Medulla oblongata (tissue), 1 donor: ENCODE results near the gene NGLY1.

Experiments
- DNase-seq: peaks from one replicate; pipeline ENCODE4 v3.0.0-alpha.2; 2015; ENCODE audit errors: extremely low spot score

Gene NGLY1

DNA sequence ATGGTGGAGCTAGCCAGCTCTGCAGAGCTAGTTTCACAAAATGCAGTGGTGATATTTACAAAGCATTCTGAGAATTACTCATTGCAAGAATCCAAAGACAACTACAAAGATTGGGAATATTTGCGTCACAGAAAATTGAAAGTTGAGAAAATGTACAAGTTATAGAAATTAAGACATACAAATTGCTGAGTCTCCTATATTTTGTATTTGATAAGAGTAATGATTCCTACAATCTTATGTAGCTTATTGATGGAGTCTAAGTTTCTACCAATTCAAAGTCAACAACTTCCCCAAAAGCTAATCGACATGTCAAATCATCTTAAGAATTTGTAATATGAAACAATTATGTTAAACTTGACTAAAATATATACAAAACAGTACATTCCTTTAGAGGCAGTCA, 72.2 kb downstream of the NGLY1 start:
- no peak for DNase-seq

DNA sequence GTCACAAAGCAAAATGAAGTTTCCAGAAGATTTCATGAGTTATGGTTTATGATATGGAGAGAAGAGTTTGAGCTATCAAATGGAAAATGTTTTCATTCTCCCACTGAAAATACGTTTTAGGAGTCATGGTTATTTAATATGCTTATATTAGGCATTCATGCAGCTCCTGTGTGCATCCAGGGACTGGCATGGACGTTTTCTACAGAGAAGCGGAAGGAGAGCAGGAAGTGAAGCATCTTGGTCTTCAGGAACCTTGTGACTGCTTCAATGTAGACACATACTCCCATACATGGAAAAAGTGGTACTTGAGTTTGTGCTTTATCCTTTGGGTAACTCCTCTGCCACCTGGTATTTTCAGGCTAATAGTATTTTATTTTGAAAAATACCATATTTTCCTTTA, 75.2 kb downstream of the NGLY1 start:
- DNase-seq: no peak

DNA sequence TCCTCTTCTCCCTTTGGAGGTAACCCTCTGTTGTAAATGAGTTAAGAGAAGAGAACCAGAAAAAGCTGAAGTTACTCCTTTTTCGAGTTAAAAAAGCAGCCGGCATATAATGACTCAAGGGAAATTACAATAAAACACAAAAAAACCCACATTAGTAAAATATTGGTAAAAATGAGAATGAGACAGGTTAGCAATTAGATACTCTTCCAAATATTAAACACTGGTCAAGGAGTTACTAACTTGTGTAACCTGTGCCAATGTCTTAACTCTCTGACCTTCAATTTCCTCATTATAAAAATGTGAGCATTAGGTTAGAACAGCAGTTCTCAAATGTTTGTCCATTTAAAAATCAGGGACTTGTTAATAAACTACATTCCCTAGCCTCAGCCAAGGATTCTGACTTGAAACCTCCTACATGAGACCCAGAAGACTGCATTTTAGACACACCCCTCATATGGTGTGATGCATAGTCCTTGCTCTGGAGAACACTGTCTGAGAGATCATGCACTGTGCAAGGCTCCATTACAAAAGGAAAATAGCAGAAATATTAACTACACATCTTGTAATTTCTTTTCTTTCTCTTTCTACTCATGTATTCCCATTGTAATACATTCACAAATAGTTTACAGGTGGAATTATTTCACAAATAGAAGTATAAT, 75.8 kb downstream of the NGLY1 start:
- no peak for DNase-seq

DNA sequence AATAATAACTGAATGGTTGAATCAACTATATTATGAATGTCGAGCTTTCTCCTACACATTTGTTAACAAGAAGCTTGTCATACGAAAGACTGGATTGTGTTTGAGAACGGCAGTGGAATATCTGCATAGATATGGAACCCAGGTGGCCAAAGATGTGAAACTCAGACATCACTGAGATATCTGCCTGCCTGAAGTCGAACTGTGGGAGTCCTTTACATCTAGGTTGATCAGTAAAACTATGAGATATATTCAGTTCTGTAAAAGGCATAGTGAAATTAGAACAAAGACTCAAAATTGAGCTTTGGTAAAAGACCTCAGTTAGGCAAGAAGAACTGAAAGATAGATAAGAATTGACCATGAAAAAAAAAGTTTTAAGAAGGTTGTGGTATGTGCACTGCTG, 77.0 kb downstream of the NGLY1 start:
- DNase-seq: no peak

DNA sequence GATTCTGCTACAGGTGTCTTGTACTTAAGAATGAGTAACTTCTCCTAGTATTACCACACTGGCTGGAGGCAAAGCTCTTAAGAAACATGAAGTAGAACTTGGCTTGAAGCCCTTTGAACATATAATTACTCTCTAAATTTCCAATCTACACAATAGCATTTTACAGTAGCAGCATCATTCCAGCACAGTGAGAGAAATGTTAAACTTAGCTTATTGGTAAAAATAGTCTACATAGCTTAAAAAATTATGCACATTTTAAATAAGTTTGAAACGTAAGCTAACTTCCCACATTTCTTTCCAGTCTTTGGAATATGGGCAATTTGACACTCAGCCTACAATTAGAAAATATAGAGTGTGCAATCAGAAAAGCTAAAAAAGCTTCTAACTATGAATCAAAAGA, 85.7 kb downstream of the NGLY1 start:
- DNase-seq: no peak

DNA sequence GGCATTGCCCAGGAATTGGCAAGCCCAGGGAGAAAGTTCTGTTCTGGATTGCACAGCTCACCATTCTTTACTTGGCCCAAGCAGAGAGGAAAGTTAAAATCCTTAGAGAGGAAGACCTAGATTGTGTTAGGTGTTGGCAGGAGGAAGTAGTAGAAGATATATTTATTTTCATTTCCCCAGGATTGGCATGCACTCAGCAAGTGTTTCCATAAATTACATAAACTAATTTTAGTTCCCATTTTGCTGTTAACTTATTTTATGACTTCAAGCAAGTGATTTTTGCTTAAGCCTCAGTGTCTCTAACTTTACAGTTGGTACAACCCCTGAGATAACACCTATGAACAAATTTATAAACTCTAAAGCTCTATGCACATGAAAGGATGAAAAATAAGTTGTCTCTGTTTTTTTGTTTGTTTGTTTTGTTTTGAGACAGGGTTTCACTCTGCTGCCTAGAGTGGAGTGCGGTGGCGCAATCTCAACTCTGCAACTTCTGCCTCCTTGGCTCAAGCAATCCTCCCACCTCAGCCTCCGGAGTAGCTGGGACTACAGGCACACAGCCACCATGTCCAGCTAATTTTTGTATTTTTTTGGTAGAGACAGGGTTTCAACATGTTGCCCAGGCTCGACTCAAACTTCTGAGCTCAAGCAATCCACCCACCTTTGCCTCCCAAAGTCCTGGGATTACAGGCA, 87.4 kb downstream of the NGLY1 start:
- no peak for DNase-seq

DNA sequence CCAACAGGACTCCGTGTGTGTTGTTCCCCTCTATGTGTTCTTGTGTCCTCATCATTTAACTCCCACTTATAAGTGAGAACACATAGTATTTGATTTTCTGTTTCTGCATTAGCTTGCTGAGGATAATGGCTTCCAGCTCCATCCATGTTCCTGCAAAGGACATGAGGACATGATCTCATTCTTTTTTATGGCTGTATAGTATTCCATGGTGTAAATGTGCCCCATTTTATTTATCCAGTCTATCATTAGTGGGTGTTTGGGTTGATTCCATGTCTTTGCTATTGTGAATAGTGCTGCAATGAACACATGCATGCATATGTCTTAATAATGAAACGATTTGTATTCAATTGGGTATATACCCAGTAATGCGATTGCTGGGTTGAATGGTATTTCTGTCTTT, 90.0 kb downstream of the NGLY1 start:
- DNase-seq: no peak

DNA sequence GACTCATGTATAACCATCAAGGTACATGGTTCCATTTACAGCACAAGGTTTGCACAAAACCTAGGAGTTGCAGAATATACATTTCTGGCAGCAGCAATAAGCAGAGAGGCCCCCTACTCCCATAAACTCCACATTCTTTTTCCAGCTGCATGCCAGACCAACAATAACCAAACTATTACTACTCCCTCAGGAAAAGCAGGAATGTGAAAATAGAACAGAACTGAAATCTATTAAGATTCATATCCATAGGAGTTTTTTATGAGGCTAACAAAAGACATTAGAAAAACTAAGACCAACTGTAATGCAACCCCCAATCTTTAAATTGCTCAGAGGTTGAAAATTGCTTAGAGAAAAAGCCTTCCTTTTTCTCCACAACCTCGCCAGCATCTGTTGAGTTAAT, 90.9 kb downstream of the NGLY1 start:
- DNase-seq: no peak

DNA sequence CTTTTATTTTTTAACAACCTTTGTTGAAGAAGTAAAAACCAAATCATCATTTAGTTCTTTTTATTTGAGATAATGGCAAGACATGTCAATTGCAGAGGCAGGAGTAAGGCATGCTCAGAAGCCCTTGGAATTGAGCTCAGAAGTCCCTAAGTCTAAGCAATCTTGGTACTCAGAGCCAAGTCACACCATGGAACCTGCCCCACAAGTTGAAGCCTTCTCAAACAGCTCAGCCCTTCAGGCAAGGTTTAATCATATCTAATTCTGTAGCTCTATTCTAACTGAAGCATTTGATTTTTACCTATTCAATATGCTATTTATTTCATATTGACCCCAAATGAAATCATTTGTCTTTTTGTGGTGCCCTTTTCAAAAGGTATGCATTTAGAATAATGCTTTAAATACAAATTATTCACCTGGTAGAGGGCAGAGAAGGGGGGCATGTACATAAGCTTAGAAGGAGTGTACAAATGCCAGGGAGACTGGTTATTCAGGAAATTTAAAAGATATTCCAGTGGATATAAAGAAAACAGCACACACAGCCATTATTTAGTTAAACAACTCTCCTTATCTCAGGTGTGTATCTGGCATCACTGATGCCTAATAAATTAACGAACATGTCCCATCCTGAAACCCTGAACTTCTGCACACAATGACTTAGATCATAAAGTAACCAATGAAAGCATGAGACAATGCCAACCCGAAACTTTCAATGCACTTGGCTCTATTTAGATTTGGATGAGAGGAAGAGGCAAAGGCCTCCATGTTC, 92.3 kb downstream of the NGLY1 start:
- no peak for DNase-seq

DNA sequence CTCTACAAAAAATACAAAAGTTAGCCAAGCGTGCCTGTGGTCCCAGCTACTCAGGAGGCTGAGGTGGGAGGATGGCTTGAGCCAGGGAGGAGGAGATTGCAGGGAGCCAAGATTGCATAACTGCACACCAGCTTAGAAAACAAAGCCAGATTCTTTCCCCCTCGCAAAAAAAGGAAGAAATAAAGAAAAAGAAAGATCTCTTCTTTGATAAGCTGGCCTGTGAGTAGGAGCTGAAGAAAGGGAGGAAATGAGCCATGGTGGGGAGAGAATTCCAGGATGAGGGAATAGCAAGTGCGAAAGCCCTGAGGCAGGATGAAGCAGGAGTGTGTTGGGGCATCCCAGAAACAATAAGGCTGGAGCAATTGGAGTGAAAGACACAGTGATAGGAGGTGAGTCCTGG, 94.0 kb downstream of the NGLY1 start:
- no peak for DNase-seq

GRCh38 chr3:25687742-25688141, 95.5 kb downstream of the NGLY1 start:
- no peak for DNase-seq

DNA sequence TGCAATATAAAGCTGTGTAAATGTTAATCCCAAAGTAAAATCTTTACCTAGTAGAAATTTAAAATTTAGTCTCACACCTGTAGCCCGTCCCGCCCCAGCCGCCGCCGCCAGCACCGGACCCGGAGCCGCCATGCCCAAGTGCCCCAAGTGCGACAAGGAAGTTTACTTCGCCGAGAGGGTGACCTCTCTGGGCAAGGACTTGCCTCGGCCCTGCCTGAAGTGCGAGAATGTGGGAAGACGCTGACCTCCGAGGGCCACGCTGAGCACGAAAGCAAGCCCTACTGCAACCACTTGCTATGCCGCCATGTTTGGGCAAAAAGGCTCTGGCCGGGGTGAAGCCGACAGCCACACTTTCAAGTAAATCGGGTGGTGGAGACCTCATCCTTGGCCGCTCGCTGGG, 96.5 kb downstream of the NGLY1 start:
- DNase-seq: no peak

GRCh38 chr3:25683882-25684281, 99.4 kb downstream of the NGLY1 start:
- no peak for DNase-seq

DNA sequence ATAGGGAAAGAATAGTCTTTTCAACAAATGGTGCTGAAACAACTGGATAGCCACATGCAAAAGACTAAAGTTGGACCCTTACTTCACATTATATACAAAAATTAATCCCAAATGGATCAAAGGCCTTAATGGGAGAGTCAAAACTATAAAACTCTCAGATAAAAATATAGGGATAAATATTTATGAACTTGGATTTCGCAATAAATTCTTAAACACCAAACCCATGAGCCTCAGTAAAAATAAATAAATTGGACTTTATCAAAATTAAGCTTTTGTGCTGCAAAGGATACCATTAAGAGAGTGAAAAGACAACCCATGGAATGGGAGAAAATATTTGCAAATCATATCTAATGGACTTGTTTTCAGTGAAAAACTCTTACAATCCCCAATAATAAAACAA, 99.8 kb downstream of the NGLY1 start:
- no peak for DNase-seq

DNA sequence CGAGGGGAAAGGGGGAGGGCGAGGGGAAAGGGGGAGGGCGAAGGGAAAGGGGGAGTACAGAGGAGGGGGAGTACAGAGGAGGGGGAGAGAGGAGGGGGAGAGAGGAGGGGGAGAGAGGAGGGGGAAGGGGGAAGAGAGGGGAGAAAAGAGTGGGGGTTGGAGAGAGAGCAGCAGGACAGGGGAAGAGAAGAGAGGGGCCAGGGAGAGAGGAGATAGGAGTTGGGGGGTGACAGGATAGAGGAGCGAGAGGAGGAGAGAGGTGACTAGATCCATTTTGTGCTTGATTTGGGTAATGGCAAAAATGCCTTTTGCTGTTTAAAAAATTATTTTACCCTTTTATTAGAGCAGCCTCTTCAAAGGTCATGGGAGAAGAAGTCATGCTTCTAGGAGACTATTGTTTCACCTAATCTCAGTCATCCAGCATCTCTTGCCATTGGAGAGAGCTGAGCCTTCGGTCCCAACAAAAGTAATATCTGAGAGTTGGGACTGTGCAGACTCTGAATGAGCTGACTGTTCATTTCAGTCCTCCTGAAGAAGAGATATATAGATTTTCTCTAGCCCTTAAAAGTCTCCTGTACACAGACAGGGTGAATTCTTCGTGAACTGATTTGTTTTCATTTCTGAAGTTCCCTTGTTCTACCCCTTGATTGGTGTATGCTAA, 103.5 kb downstream of the NGLY1 start:
- DNase-seq: peak; percentile 50

GRCh38 chr3:25679166-25679565, 104.1 kb downstream of the NGLY1 start:
- DNase-seq: peak; percentile 33

GRCh38 chr3:25678581-25678980, 104.7 kb downstream of the NGLY1 start:
- no peak for DNase-seq

- no peak for DNase-seq
These were observed 106.1 kb downstream of the NGLY1 start for GRCh38 chr3:25677121-25677520.

DNA sequence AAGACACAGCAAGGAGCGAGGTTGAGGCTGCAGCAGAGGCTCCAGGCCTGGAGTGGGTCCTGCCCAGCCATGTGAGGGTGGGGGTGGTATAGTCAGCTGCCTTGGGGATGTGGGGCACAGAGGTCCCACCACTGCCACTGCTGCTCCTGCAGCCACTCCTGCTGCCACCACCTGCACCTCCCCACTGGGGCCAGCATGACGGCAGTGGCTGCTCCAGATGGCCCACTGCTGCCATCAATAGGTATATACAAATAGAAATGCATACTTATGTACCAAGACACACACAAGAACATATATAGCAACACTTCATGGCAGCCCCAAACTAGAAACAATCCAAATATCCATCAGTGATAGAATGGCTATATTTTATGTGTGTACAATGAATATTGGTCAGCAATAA, 108.6 kb downstream of the NGLY1 start:
- no peak for DNase-seq

- DNase-seq: no peak
These were observed 109.4 kb downstream of the NGLY1 start for GRCh38 chr3:25673738-25674298.
